Activated naive CD4-positive, alpha-beta T cell treated with Interleukin-2 at 50 U/mL for 16 hours (primary cell): ENCODE data around the gene SLC35A3.
"Not testable (repeated sequence)": the region's sequence is repeated elsewhere in the genome, so short reads cannot be mapped to it uniquely, and the experiment has no call there.

Source experiments
- DNase-seq: peaks from one replicate; pipeline ENCODE4 v3.0.0-alpha.2; 2020

Gene SLC35A3

DNA sequence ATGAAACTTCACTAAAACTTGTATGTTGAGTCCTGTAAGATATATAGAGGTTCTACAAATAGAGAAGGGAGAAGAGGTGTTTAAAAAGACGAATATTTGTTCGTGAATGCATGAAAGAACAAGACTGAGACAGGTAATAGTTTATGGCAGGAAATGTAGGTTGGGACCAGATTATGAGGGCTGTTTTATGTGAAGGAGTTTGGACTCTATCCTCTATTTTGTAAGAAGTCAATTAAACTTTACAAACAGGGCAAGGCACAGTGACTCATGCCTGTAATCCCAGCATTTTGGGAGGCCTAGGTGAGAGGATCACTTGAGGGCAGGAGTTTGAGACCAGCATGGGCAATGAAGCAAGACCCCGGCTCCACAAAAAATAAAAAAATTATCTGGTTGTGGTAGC is 5.7 kb downstream of the SLC35A3 start:
- DNase-seq: no peak

DNA sequence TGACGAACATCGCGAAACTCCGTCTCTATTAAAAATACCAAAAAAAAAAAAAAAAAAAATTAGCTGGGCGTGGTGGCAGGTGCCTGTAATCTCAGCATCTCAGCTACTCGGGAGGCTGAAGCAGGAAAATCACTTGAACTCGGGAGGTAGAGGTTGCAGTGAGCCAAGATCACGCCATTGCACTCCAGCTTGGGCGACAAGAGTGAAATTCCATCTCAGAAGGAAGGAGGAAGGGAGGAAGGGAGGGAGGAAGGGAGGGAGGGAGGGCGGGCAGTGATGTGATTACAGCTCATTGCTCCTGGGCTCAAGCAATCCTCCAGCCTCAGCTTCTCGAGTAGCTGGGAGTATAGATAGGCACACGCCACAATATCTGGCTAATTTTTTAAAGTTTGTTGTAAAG is 7.5 kb downstream of the SLC35A3 start:
- not testable (repeated sequence) for DNase-seq

DNA sequence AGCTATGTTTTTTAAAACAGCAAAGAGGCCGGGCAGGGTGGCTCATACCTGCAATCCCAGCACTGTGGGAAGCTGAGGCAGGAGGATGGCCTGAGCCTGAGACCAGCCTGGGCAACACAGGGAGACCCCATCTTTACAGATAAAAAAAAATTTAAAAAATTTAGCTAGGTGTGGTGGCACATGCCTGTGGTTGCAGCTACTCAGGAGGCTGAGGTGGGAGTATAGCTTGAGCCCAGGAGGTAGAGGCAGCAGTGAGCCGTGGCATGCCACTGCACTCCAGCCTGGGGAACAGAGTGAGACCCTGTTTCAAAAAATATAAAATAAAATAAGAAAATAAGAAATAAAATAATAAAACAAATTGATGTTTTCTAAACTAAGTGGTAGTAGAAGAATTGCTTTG is 8.4 kb downstream of the SLC35A3 start:
- DNase-seq: no peak

DNA sequence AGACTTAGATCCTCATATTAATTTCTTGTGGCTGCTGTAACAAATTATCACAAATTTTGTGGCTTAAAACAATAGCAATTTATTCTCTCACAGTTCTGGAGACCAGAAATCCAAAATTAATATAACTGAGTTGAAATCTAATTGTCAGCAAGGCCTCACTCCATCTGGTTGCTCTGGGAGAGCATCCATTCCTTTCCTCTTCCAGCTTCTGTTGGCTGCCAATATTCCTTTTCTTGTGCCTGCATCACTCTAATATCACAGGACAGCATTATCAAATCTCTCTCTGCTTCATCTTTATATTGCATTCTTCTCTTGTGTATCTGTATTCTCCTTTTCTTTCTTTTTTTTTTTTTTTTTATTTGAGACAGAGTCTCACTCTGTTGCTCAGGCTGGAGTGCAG is 9.3 kb downstream of the SLC35A3 start:
- no peak for DNase-seq

DNA sequence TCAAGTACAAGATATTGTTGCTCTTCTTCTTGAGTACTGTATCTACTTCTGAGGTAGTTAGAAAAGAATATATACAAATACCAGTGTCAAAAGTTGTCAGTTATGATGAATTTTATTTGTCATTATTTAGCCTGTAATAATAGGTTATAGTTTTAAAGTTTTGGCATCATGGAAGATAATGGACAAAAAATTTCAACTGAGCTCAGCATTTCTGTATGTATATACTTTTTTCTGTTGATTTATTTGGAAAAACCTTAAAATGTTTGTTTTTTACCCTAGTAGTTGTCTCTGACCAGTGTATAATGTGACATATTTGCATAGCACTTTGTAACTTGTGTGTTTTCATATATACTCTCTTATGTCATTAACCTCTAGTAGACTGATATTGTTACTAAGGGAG is 11.1 kb downstream of the SLC35A3 start:
- no peak for DNase-seq

DNA sequence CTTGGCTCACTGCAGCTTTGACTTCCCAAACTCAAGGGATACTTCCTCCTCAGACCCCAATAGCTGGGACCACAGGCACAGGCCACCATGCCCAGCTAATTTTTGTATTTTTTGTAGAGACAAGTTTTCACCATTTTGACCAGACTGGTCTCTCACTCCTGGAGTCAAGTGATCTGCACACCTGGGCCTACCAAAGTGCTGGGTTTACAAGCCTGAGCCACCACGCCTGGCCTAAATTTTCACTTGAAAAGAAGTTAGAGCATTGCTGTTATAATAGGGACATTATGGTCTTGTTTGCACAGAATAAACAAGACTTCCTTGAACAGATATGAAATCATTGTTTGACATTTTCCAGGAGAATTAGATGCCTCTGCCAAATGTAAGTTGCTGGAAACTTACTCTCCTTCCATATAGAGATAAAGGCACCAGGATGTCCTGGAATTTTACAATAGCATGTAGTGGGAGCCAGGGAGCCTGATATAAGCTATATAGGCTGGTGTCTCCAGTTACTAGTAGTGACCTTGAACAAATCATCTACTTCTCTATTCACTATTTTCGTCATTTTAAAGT is 16.9 kb downstream of the SLC35A3 start:
- no peak for DNase-seq

DNA sequence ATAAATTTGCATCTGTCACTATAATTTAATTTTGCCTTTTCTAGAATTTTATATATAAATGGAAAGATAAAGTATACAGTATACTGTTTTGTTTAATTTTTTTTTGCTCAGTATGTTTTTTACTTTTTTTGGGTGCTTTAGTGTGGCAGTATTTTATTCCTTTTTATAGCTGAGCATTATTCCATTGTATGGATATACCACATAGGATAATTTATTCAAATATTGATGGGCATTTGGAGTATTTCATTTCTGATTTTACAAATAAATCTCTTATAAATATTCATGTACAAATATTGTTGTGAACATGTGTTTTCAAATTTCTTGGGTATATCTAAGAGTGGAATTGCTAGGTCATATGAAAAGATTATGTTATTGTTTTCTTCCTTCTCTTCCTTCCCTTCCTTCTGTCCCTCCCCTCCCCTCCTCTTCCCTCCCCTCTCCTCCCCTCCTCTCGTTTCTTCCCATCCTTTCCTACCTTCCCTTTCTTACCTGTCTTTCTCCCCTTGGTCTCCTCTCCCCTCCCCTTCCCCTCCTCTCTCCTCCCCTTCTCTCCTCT is 18.5 kb downstream of the SLC35A3 start:
- no peak for DNase-seq

DNA sequence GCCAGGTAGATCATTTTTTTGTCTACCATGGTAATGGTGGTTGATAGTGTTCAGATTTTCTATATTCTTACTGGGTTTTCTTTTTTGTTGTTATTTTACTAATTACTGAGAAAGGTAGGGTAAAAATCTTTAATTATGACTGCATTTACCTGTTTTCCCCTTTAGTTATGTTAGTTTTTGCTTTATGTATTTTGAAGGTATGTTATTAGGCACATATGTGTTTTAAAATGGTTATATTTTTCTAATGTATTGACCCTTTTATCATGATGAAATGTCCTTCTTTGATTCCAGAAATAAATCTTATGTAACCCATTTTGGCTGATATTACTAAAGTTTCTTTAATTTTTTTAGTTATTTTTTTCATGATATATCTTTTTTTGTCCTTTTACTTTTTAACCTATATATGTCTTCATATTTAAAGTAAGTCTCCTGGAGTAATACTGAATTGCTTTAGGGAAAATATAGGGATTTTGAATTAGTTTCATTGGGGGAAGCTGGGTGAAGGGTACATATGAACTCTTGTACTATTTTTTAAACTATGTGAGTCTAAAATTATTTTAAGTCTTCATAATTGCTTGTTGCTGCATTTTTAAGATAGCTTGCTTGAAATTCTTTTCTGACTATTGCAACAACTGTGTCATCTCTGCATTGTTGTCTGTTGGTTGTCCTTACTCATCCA is 22.4 kb downstream of the SLC35A3 start:
- no peak for DNase-seq

DNA sequence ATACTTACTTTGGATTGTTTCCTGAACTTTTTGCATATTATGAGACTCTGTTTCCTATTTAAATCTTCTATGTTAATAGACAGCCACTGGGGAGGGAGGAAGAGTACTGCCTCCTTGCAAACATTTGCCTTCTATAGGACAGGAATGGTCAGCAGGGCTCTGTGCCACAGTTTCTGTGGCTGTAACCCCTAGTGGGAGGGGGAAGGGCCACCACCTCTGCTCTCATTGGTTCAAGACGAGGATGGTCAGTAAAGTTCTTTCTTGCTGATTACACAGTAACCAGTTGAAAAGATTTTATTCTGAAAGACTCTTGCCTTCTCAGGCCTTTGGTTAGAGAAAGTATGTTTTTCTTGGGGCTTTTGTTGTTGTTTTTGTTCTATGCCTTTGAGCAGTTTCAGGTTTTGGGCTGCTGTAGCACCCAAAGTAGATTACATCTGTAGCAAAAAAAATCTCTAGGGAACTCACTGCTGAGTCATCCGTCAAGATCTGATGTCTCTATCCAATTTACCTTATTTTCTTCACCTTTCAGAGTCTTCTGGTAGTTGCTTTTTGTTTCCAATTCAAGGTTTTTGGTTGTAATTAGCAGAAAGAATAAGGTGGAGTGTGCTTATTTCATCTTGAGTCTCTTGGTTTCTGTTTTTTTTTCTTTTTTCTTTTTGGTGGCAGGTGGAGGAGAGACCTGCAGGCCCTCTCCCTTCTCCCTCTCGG is 23.1 kb downstream of the SLC35A3 start:
- DNase-seq: no peak

DNA sequence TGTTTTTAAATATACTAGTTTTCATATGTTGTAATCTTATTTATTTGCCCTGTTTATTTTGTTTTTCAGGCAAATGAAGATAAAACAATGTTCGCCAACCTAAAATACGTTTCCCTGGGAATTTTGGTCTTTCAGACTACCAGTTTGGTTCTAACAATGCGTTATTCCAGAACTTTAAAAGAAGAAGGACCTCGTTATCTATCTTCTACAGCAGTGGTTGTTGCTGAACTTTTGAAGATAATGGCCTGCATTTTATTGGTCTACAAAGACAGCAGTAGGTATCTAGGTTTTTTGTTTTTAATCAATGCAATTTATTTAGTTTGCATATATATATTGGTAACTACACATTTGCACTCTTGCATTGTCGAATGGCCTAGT is 23.7 kb downstream of the SLC35A3 start:
- no peak for DNase-seq

DNA sequence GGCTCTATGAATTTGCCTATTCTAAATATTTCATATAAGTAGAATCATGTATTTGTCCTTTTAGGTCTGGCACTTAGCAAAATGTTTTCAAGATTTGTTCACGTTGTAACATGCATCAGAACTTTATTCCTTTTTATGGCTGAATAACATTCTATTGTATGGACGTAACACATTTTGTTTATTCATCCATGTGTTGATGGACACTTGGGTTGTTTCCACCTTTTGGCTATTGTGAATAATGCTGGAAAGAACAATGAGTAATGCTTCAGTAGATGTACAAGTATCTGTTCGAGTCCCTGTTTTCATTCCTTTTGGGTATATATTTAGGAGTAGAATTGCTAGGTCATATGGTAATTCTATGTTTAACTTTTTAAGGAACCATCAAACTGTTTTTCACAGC is 24.7 kb downstream of the SLC35A3 start:
- no peak for DNase-seq

DNA sequence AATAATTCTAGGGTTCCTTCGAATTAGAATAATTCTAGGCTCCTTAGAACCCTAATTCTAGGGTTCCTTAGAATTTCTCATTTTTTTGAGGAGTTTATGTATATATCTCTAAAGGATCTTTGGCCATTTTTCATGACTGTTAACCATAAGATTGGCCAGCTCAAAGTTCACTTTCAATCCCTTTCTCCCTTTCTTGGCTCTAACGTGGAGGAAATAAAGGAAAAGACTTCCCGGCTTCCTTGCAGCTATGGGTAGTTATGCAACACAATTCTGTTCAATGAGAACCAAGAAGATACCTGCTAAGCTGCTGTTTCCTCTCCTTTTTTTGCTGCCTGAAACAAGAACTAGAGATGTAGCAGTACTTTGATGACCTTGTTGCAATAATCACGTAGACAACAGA is 27.2 kb downstream of the SLC35A3 start:
- DNase-seq: no peak

DNA sequence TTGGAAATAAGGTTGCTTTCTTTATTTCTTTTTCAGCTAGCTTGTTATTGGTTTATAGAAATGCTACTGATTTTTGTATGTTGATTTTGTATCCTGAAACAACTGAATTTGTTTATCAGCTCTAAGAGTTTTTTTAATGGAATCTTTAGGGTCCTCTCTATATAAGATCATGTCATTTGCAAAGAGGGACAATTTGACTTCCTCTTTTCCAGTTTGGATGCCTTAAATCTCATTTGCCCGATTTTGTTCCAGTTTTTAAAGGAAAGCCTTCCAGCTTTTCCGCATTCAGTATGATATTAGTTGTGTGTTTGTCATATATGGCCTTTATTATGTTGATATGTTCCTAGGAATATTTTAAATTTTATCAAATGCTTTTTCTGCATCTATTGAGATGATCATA is 31.7 kb downstream of the SLC35A3 start:
- no peak for DNase-seq

DNA sequence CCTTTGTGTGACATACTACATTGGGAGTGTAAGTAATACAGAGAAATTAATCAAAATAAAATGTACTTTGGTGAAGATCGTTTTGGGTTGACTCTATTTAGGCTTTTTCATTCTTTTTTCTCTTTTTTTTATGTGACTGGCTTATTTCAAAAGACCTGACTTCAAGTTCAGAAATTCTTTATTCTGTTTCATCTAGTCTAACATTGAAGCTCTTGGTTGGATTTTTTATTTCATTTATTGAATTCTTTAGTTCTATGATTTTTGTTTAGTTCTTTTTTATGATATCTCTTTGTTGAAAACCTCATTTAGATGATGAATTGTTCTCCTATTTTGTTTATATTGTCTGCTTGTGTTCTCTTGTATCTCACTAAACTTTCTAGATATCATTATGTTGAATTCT is 35.6 kb downstream of the SLC35A3 start:
- no peak for DNase-seq

DNA sequence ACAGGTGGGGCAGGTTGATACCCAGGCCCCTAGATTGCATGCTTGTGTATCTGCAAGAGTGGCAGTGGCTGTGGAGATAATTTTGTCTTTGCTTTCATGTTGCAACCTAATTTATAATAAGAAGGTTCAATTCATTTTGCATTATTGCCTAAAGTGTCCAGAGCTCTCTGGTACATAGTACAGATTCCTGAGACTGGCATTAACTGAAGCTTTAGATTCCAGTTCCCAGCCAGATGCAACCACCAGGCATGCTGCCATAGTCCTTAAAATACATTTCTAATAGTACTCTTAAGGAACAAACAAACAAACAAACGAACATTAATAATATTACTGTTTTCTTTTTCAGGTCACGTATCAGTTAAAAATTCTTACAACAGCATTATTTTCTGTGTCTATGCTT is 36.9 kb downstream of the SLC35A3 start:
- DNase-seq: no peak

DNA sequence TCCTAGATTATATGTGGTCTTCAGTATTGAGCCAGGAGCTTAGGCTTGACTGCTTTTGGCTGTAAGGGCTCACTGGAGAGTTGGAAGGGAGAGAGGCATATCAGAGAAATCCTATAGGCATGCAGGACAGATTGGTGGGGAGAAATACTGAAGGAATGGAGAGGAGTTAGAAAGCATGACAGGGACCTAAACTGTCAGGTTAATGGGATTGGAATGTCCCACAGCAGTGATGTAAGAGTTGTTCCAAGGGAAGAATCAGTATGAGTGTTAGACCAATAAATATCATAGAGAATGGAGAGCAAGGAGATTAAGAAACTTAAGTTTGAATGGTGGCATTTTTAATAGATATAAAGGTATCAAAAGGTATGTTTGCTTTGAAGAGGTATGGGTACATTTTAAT is 39.7 kb downstream of the SLC35A3 start:
- no peak for DNase-seq

DNA sequence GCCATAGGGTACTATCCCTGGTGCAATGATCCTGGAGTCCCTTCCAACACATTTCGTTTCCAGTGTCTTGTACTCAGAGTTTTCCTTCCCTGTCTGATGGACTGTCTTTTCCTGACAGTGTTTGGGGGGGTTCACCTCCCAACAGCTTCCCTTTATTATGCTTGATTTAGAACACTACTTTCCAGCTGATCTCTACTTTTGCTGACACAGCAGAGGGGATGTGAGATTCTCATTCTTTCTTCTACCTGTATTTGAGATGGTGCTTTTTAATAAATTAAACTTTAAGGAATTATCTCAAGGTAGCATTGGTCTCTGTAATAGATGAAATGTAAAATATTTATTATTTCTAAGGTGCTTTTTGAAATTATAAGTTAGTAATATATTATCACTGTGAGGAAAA is 41.0 kb downstream of the SLC35A3 start:
- DNase-seq: no peak

DNA sequence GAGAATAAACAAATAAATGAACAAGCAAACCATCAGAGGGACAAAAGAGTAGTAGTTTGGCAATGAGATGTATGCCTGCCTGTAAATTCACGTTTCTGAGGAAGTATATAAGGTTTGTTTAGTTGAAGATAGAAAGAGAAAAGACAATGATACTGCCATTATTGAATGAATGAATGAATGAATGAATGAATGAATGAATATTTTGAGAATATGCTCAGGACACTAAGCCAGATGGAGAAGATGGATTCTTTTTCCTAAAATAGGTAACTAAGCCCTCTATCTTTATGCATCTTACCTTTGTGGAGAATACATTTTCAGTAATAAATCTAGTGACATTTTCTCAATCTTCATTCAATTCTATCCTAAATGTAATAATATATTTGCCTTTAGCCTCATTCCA is 49.4 kb downstream of the SLC35A3 start:
- DNase-seq: no peak

DNA sequence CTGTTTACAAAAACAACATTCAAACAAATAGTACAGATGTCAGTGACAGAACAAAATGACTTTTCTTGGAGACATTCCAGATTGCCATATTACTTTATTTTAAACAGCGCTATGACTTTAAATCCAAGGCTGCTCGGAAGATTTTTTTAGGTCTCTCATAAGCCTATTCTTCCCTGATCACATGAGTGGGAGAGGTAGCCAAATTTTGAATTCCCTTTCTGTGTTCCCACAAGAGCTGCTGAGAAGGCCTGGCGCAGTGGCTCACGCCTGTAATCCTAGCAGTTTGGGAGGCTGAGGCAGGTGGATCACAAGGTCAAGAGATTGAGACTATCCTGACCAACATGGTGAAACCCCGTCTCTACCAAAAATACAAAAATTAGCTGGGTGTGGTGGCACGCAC is 53.7 kb downstream of the SLC35A3 start:
- DNase-seq: no peak

DNA sequence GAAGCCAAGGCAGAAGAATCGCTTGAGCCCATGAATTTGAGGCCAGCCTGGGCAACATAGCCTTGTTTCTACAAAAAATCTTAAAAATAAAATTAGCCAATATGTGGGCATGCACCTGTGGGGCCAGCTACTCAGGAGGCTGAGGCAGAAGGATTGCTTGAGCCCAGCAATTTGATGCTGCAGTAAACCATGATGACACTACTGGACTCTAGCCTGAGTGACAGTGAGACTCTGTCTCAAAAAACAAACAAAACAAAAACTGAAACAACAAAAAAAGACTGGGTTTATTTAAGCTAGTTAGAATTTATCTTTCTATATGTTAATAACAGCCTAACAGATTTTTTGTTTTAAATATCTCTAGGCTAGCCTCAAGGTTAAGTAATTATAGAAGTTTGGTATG is 57.4 kb downstream of the SLC35A3 start:
- no peak for DNase-seq

DNA sequence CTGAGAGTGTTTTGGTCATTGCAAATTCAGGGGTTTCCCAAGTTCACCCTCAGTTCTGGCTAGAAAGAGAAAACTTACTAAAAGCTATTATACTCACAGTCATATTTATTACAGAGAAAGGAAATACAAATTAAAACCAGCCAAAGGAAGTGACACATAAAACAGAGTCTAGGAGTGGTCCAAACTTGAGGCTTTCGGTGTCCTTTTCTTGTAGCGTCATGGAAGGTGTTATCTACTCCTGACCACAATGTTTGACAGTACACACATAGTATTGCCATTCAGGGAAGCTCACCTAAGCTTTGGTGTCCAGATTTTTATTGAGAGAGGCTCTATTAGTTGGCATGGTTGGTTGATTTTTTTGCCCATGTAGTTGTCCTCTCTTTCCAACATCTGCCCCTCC is 59.0 kb downstream of the SLC35A3 start:
- DNase-seq: no peak

DNA sequence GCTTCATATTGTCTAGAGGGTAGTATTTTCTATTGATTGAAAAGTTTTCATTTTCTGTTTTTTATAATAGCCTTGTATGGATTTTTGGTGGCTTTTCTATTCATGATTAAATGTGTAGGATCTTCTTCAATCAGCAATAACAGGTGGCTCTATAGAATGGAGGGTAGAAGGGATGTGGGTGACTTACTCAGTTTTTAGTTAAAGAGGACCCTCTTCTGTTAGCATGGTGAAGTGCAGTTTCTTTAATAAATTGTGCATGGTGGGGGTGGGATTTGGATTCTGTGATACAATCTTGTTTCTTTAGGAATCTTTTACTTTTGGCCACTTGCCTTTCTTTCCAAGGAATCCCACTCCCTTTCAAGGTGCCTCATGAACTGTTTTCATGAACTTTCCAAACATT is 64.7 kb downstream of the SLC35A3 start:
- DNase-seq: no peak

DNA sequence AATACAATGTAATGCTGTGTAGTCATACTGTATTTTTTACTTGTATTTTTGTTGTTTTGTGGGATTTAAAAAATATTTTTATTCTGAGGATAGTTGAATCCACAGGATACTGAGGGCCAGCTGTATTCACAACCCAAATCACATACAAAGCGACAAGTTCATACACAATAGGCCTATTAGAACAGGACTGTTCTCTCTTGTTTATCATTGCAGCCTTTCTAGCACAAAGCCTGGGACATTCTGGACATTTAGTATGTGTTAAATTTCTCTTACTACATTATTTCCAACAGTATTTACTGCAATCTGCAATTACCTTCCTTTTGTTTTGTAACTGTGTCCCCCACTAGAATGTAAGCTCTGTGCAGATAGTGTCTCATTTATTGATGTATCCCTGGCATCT is 65.4 kb downstream of the SLC35A3 start:
- no peak for DNase-seq
